GM21367 (cell line): Measurements from ENCODE around the gene RTCB.

Experiments used
- ATAC-seq: cut with Tn5 transposase; IDR thresholded peaks from one replicate; pipeline ENCODE4 v1.9.1; 2021; ENCODE audit not compliant: unreplicated experiment

RTCB gene

DNA sequence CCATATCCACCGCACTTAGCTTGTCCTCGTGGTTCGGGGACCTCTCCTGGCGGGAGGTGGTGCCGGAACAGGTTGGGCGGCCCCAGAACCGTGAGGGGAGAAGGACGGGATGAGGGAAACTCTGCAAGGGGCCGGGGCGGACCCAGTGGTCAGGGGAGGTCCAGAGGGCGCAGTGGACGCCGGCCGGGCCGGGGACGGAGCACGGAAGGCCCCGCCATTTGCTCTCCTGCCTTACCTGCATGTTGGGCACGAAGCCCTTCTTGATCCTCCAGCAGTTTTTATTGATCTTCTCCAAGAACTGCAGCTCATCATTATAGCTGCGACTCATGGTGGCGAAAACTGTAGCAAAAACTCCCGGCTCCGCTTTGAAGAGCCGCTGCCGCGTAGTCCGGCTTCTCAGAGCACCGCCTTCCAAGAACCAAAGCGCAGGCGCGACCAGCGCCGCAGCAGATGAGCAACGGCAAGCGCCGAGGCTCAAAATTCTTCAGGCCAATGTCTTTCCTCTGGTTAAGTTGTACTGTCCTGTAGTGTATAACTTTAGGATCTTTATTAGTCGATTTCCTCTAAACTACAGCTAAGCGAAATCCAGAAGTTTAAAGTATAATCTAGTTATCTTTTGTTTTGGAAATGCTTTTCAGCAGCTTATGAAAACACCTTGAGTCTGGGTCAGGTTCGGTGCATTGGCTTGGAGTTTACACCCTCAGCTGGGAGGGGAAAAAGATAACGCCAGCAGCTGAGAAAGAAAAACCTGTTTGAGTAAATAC lies at the start of gene RTCB:
RTCB (minus strand) TSS at position 419 of the 764 bp plus-strand sequence; CDS start at position 328, 91 bp downstream.
- ATAC-seq = peak; percentile 53

DNA sequence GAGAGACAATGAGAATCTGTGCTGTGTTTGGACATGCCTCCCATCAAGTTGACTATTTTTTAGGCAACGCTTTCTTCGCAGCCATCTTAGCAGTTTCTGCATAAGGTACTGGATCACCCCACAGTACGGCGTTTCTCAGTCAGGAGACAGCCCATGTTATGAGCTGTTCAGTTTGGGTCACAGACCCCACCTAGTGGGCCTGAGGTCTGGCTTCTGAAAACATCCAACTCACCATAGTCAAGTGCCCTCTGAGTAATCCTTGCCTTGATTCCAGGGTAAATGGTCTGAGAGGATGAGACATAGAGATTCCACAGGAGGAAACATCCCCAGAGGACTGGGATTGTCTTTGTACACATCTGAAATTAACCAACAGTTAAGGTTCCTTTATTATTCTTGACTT lies 45.0 kb upstream of the RTCB start:
- no peak for ATAC-seq

DNA sequence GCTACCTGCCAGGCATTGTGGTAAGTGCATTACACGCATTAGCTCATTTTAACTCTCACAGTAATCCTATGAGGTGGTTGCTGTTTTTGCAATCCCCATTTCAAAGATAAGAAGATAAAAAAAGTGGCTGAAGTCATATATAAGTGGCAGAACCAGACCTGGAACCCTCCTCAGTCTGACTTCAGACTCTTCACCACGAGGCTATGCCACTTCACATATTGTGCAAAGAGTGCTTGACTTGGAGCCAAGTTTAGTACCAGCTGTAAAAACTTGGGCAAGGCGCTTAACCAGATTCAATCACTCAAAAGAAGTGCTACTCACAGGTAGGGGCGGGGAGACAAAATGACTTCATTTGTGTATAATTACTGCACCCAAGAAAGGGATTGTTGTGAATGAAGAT lies 36.9 kb upstream of the RTCB start:
- ATAC-seq = no peak

DNA sequence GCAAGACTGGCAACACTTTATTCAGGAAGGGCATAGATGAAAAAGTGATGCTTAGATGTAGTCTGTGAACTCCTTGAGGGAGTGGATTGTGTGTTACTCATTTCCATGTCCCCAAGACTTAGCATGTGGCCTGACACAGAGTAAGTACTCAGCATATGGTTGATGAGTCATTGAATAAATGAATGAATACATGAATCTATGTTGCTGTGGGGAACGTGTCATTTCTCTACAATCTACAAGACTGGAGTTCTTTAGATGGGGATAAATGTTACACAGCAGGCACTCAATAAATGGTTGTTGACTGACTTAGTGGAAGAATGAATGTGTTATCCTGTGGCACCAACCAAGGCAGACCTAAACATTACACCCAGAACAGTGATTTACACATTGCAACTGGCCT lies 34.3 kb upstream of the RTCB start:
- ATAC-seq = no peak

DNA sequence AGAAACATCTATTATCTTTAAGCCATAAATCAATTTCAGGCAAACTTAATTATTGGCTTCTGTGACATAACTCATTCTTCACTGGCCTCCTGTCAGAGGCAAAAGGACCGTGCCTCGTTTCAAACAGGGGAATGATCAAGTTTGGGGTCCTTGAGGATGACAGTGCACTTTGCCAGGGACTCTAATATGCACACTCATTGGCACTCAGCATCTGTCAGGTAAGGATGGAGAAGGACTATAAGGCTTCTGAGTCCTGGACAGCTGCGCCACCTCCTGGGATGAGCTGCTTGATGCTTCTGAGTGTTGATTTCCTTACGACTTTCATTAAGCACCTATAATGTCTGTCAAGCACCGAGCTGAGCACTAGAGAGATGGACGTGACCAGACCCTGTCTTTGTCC lies 32.0 kb upstream of the RTCB start:
- no peak for ATAC-seq

DNA sequence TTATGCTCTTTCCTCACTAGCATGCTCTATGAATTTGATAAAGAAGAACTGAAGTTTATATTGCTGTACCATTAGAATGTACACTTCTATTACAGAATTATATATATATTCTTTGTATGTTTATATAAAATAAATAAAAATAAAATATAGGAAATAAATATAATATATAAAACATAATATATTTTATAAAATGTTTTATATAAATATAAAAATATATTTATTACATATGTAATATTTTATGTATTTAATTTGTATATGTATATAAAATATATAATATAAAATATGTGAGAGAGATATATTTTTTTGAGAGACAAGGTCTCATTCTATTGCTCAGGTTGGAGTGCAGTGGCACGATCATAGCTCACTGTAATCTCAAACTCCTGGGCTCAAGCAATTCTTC lies 18.3 kb upstream of the RTCB start:
- ATAC-seq = no peak

DNA sequence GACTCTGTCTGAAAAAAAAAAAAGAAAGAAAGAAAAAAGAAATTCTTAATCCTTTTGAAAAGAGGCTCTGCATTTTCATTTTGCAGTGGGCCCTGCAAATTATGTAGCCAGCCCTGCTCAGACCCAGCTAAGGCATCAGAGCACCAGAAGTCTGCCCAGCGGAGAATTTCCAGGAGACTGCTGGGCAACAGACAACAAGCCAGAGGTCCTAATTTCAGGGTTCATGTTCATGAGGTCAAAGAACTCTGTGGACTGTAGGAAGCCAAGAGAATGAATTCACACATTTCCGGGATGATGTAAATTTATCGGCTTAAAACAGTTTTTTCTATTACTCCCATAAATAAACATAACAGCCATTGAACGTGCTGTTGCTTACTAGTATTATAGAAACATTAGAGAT lies 14.8 kb upstream of the RTCB start:
- no peak for ATAC-seq

DNA sequence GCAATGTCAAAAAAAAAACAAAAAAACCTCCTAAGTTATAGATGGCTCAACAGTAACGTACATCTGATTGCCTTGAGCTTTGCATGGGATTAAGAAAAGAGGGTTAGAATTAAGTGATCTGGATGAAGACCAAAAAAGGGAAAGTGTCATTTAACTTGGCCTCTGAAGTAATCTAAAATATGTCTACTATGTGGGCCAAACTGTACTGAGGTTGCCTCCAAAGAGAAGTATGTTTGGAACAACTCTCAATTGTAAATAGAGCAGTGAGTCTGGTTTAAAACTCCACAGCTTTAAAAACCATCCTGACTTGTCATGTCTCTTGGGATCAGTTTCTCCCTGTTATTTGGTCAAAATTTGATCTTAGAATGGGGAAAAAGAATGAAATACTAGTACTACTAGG lies 11.6 kb upstream of the RTCB start:
- no peak for ATAC-seq

DNA sequence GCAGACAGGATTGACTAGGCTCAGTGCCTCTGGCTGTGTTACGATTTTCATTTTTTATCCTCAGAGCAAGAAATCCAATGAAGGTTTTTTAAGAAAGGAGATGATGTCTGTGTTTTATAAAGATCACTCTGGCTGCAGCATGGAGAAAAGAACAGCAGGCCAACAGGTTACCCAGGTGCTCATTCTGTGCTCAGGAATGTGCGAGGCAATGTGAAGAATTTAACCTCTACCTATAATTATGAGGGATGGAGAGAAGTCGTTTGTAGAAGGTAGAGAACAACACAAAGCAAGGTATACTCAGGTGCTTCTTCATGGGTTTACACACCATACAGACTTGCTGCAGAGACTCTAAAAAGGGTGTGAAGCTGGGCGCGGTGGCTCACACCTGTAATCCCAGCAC lies 10.0 kb upstream of the RTCB start:
- ATAC-seq = no peak

DNA sequence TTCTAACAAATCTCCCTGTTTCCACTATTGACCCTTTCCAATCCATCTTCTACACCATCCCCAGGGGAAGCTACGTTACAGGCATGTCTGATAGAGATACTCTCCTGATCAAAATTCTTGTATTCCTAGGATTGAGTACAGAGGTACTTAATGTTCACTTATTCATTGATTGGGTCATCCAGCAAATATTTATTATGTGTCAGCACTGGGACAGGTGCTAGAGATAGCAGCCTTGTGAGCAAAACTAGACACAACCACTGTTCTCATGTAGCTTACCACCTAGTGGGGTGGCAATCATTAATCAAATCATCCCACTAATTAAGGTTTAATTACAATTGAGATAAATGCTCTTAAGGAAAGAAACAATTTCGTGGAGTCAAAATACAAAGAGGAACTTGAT lies 9.4 kb upstream of the RTCB start:
- no peak for ATAC-seq

DNA sequence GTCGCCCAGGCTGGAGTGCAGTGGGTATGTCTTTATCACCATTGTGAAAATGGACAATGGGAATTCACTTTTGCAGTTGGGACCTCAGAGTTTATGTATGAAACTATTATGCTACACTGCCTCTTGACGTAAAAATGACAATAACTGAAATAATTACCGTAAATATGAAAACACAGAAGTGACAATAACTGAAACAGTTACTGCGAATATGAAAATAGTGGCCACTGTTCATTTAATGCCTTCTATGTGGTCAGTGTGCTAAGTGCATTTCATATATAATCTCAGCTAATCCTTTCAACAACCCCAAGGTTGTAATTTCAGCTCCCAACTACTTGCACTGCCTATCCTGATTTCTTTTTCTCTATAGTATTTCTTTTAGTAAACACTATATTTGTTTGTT lies 5.9 kb upstream of the RTCB start:
- ATAC-seq = no peak

DNA sequence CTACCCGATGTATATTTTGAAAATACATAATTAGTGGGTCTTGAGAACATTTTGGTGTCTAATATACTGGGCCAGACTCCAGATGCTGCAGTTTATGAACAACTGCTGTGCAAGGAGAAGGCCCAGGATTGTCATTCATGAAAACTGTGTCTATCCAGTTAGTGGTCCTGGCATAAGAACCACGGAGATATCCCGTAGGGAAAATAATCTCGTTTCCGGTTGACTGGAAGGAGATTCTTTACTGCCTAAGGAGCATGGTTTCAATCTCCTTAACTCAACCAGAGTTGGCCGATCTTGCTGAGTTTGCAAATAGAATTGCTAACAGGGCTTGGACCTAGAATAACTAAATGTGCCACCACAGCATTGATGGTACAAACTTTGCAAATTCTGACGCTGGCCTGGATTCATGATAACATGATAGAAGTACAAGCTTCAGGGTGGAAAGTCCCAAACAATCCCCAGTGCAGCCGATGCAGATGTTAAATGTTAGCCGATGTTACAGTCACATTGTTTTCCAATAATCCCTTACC lies 4.6 kb upstream of the RTCB start:
- ATAC-seq = no peak

DNA sequence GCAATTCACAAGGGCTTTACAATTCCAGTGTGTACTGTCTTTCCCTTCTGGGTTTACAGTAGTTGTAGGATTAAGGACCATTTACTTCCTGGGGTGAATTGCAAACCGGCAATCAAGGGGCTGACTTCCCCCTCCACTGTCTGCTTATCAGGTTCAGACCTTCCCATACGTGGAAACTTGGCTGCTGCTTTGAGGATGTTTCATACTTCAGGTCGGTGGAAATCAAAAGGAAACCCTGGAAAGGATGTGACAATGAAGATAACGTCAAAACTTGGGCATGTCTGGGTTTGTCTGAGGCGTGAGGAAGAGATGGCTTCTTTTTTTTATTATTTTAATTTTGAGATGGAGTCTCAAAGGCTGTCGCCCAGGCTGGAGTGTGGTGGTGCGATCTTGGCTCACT lies 2.1 kb upstream of the RTCB start:
- ATAC-seq = no peak

DNA sequence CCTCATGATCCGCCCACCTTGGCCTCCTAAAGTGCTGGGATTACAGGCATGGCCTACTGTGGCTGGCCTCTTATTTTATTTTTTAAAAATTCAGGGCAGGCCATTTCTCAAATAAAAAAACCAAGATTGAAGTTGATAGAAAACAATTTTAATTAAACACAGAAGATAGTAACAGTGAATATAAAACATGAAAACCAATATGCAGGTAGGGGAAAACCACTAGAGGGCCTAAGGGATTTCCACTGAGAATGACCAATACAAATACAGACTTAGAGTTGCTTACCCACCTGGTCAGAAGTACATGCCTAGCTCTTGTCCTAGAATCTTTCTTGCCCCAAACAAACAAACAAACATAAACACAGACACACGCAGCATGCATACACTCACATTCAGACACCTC lies 1.7 kb upstream of the RTCB start:
- ATAC-seq = no peak

DNA sequence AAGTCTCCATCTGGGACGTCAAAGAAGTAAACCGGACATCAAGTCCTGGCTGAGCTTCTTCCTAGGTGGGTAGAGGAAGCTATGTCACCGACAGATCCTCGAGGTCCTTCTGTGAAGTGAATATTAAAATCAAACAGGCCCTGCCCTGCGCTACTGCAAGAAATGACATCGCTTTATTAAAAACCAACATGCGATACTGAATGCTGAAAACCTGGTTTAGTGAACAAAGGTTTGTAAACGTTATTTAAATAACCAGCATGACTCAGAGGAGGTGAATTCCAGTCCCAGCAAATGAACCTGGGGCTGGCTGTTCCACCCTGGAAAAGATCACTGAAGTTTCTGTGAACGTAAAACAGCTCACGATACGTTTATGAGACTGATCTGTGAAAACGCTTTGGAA lies 645 bp downstream of the RTCB start:
- no peak for ATAC-seq

DNA sequence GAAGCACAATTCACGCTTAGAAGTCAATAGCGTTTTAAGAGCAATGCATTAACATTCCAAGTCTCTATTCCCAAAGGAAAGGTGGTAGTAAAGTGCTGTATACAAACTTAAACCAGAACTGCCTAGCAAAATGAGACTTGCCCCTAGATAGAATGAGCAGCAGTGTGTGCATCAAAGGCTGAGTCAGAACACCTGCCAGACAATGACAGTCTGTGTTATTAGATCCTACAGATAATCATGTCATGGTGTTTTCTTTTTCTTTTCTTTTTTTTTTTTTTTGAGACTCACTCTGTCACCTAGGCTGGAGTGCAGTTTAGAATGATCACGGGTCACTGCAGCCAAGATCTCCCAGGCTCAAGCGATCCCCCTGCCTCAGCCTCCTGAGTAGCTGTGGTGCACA lies 1.6 kb downstream of the RTCB start:
- no peak for ATAC-seq

DNA sequence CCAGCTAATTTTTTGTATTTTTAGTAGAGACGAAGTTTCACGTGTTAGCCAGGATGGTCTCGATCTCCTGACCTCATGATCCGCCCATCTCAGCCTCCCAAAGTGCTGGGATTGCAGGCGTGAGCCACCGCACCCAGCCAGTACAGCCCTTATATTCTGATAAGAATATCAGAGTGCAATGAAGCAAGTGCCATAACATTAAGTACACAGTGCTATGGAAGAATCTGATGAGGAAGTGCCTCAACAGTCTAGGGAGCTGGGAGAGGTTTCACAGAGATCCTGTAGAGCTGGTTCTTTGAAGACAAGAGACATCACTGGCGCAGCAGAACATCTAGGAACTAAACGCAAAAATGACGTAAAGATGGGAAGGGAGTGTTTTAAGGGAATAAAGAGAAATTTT lies 2.1 kb downstream of the RTCB start:
- ATAC-seq = no peak

DNA sequence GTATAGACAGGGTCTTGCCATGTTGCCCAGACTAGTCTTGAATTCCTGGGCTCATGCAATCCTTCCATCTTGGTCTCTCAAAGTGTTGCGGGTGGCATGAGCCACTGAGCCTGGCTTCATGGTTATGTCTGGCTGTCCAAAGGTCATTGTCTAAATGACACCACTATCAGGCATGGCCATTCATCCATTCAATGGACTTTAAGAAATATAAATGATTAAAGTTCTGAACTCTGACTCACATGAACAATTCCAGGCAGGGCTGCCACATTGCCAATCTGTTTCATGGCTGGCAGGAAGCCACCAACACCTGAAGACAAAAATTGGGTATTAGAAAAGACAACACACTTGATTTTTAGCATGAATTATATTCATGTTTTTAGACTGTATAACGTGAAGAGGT lies 4.1 kb downstream of the RTCB start:
- no peak for ATAC-seq

DNA sequence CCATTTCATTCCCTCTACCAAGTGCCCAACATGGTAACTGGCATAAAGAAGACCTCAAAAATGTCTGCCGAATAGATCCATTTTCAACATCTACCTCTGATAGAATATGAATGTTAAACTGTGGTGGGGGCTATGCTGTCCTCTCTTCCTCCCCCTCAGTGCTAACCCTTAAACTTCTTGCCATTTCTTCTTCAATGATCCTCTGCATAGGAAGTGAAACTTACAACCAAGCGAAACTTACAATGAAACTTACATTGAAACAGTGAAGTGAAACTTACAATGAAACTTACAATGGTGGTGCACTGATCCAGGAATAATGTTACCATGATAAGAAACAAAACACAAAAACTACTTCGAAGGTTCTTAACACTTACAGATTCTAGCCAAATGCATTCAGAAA lies 4.7 kb downstream of the RTCB start:
- ATAC-seq = no peak

DNA sequence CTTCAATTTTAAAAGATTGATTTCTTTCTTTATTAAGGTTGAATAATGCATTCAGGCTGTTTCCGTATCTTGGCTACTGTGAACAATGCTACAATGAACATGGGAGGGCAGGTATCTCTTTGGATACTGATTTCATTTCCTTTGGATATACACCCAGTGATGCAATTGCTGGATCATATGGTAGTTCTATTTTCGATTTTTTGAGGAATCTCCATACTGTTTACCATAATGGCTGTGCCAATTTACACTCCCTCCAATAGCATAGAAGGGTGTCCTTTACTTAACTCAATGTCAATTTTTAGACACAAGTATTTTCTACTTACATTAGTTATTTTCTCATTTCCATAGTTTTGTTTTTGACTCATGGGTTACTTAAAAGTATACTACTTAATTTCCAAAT lies 8.0 kb downstream of the RTCB start:
- ATAC-seq = no peak

DNA sequence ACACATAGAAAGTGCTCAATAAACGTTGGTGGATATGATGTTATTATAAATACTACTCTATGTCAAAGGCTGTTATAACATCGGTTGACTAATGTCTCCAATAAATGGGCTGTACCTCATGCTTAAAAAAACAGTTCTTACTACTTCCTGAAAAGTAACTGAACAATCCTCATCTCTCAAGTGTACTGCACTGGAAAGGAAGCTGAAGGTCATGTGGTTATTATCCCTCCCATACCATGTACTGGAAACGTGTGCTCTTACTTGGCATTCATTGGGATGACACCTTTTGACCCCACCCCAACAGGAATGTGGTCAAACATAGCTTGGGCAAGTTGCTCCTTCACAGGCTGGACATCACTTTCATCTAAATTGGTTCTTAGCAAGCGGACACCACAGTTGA lies 10.6 kb downstream of the RTCB start:
- ATAC-seq = no peak

DNA sequence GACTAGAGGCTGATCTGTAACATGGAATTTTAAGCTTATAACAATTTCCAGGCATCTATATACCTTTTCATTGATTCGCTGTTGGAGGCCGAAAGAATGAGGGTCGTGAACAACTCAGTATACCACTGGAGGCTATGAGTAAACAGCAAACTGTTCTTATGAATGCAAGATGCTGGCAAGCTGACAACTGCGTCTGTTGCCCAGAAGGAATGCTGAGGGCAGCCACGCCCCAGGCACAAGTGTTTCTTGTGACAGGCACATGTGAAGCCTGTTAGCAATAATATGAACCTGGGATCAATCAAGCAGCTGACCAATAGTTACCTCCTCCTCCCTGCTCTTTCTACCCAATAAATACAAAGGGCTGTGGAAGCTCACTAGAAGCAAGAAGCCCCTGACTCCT lies 15.3 kb downstream of the RTCB start:
- ATAC-seq = no peak

DNA sequence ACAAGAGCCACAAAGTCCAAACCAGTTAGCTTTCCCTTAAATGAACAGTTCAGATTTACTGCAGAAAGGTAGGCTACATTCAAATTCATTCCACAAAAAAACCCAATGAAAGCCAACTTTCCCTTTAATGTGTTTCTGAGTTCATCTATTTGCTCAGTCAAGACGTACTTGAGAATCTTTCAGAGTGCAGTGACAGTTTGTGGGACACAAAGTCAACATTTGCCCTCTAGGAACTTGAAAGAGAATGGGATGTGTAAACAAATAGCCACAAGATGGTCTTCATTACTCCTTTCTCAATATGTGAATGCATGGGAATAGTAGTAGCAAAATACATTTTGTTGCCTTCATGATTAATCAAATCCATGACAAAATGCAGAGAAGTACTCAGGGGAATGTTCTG lies 15.8 kb downstream of the RTCB start:
- ATAC-seq = no peak
